ENCODE measurements around the gene CHSY1. TPM values are rescaled to one million over a fixed set of nuclear protein-coding genes. Genes with fewer than 3 reads are reported as not detected.
"Not testable (repeated sequence)": the region's sequence is repeated elsewhere in the genome, so short reads cannot be mapped to it uniquely, and the experiment has no call there.

The CHSY1 gene
- total RNA-seq, 1 donor from 2014 or later = 20.4 TPM

DNA sequence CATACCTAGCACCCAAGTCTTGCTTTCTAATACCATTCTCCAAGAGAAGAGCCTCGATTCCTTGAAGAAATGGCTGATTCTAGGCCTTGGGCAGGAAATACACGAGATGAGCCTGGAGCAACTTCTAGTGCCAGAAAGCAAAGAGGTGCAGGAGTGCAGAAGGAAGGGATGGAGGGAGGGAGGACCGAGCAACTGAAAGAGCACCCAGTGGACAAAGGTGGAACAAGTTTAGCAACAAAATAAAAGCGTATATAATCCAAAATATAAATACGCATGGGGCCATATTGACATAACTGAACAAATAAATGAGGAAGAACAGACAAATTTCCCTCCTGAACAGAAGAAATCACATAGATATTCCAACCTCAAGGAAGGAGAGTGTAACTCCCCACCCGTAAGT, 34.4 kb downstream of the CHSY1 start:
- Mint-ChIP-seq H3K4me3 (no peak overlapping the region), H3K27me3 (no peaks in the 10 kb centered on the region), H3K9me3 (no peaks in the 10 kb centered on the region), H3K36me3 (ENCODE audit: low read depth) (peaks cover 33% of the 10 kb centered on the region), H3K4me1 (peaks cover 19% of the 10 kb centered on the region), H3K27ac (no peak overlapping the region)
- ATAC-seq (ENCODE audit: low read depth) (no peak), DNase-seq (no peak)
- CTCF ChIA-PET = no interaction called here
- TF ChIP-seq, protein P1, sequence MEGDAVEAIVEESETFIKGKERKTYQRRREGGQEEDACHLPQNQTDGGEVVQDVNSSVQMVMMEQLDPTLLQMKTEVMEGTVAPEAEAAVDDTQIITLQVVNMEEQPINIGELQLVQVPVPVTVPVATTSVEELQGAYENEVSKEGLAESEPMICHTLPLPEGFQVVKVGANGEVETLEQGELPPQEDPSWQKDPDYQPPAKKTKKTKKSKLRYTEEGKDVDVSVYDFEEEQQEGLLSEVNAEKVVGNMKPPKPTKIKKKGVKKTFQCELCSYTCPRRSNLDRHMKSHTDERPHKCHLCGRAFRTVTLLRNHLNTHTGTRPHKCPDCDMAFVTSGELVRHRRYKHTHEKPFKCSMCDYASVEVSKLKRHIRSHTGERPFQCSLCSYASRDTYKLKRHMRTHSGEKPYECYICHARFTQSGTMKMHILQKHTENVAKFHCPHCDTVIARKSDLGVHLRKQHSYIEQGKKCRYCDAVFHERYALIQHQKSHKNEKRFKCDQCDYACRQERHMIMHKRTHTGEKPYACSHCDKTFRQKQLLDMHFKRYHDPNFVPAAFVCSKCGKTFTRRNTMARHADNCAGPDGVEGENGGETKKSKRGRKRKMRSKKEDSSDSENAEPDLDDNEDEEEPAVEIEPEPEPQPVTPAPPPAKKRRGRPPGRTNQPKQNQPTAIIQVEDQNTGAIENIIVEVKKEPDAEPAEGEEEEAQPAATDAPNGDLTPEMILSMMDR (IDR thresholded peaks at IDR 0.05) = no peak
- POLR2A ChIA-PET = no interaction called here
- intact Hi-C loops (cut with micrococcal nuclease) = no loop called here

DNA sequence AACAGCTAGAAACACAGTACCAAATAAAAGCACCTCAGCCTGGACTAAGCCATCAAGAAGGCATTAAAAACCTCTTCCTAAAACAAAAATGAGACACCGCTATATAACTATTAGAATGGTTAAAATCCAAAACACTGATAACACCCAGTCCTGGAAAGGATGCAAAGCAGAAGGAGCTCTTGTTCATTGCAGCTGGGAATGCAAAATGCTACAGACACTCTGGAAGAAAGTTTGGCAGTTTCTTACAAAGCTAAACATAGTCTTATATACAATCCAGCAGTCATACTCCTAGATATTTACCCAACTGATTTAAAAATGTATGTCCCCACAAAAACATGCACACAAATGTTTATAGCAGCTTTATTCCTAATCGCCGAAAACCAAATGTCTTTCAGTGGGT, 35.7 kb downstream of the CHSY1 start:
- Mint-ChIP-seq H3K27me3 (no peaks in the 10 kb centered on the region), H3K27ac (no peak overlapping the region), H3K9me3 (no peaks in the 10 kb centered on the region), H3K4me1 (peaks cover 26% of the 10 kb centered on the region), H3K36me3 (ENCODE audit: low read depth) (peaks cover 33% of the 10 kb centered on the region), H3K4me3 (no peak overlapping the region)
- DNase-seq = no peak
- intact Hi-C loops (cut with micrococcal nuclease) = no loop called here
- CTCF ChIA-PET = interaction anchor here (0.9 kb wide), 1 partner anchor 11 kb away, joined by 3 read pairs; no protein-coding TSS in a partner anchor
- ATAC-seq (ENCODE audit: low read depth) = no peak
- TF ChIP-seq, protein P1 (IDR thresholded peaks at IDR 0.05) = no peak
- POLR2A ChIA-PET = no interaction called here

DNA sequence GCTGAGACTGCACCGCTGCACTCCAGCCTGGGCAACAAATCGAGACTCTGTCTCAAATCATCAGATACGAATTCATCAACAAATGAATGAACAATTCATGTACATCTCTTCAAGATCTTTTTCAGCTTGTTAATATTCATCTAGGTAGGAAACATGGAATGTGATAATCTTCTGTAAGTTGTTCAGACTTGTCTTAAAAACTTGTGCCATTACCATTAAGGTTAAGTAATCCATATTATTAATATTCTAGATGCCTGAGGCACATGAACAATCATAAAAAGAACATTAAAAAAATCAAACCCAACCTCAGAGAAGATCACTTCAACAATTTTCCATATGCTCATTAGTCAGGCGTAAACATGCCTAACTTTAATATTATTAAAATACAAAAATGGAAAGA, 36.2 kb downstream of the CHSY1 start:
- TF ChIP-seq, protein P1 (IDR thresholded peaks at IDR 0.05) = no peak
- ChIA-PET POLR2A (no interaction called here), CTCF (no interaction called here)
- no peaks in the 10 kb centered on the region for H3K27me3 Mint-ChIP-seq
- intact Hi-C loops (cut with micrococcal nuclease) = no loop called here
- no peak for DNase-seq
- H3K4me3 Mint-ChIP-seq = no peak overlapping the region
- peaks cover 29% of the 10 kb centered on the region for H3K4me1 Mint-ChIP-seq
- peaks cover 31% of the 10 kb centered on the region for H3K36me3 Mint-ChIP-seq (ENCODE audit: low read depth)
- H3K27ac Mint-ChIP-seq = no peak overlapping the region
- no peaks in the 10 kb centered on the region for H3K9me3 Mint-ChIP-seq
- no peak for ATAC-seq (ENCODE audit: low read depth)

DNA sequence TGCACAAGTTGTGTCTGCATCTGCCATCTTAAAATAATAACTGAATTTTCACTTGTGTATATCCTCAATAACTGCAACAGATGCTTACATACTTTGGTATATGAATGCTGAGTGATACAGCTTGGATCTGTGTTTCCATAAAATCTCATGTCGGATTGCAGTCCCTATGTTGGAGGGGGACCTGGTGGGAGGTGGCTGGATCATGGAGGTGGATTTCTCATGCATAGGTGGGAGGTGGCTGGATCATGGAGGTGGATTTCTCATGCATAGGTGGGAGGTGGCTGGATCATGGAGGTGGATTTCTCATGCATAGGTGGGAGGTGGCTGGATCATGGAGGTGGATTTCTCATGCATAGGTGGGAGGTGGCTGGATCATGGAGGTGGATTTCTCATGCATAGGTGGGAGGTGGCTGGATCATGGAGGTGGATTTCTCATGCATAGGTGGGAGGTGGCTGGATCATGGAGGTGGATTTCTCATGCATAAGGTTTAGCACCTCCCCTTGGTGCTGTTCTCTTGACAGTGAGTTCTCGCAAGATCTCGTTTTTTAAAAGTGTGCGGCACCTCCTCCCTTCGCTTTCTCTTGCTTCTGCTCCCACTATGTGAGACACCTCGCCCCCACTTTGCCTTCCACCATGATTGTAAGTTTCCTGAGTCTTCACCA, 37.3 kb downstream of the CHSY1 start:
- H3K27ac Mint-ChIP-seq; ATAC-seq (ENCODE audit: low read depth); DNase-seq; H3K4me3 Mint-ChIP-seq; CTCF ChIA-PET; H3K9me3 Mint-ChIP-seq; H3K27me3 Mint-ChIP-seq; intact Hi-C loops (cut with micrococcal nuclease); POLR2A ChIA-PET: not testable (repeated sequence)
- Mint-ChIP-seq H3K36me3 (ENCODE audit: low read depth) (peaks cover 28% of the 10 kb centered on the region), H3K4me1 (peaks cover 37% of the 10 kb centered on the region)

DNA sequence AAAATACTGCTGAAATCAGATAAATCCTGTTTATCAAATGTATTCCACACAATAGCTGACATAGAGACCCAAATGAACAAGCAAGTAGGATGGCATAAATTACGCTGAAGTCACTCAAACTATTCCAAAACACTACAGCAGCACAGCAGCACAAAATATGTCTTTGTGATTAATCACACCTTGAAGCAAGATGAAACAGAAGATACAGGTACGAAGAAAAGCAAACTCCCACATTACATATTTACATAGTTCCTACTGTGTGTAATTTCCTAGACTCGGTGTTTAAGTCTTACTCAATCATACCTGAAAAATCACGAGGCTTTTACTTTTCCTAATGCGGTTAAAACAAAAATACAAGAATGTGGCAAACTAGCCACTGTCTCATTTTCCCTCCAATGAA, 38.3 kb downstream of the CHSY1 start:
- Mint-ChIP-seq H3K36me3 (ENCODE audit: low read depth) (peaks cover 23% of the 10 kb centered on the region), H3K27me3 (no peaks in the 10 kb centered on the region), H3K4me3 (no peak overlapping the region), H3K4me1 (peaks cover 40% of the 10 kb centered on the region), H3K9me3 (no peaks in the 10 kb centered on the region), H3K27ac (no peak overlapping the region)
- no peak for DNase-seq
- ChIA-PET CTCF (interaction anchor here (0.7 kb wide), 1 partner anchor 295 kb away, joined by 3 read pairs; no protein-coding TSS in a partner anchor), POLR2A (no interaction called here)
- ATAC-seq (ENCODE audit: low read depth) = no peak
- TF ChIP-seq, protein P1 (IDR thresholded peaks at IDR 0.05) = no peak
- intact Hi-C loops (cut with micrococcal nuclease) = no loop called here

DNA sequence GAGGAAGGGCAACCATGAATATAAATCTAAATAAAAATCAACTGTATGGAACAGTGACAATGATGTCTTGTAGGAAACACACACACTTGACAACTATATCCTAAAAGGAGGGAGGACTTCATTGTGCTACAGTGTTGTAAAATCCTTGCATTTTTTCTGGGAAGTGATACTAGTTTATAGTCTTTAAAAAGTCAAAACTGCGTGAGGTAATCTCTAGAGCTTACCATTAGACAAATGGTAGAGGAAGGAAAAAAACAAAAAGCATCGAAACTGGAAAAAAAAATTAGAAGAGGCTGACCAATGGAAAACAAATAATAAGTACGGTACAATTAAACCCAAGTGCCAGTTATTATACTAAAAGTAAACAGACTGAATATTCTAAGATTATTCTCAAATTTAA, 38.7 kb downstream of the CHSY1 start:
- DNase-seq (no peak), ATAC-seq (ENCODE audit: low read depth) (no peak)
- H3K9me3 Mint-ChIP-seq = no peaks in the 10 kb centered on the region
- no peaks in the 10 kb centered on the region for H3K27me3 Mint-ChIP-seq
- TF ChIP-seq, protein P1 (IDR thresholded peaks at IDR 0.05) = no peak
- H3K4me3 Mint-ChIP-seq = no peak overlapping the region
- H3K27ac Mint-ChIP-seq = no peak overlapping the region
- POLR2A ChIA-PET = no interaction called here
- H3K36me3 Mint-ChIP-seq (ENCODE audit: low read depth) = peaks cover 23% of the 10 kb centered on the region
- peaks cover 40% of the 10 kb centered on the region for H3K4me1 Mint-ChIP-seq
- CTCF ChIA-PET = interaction anchor here (0.7 kb wide), 1 partner anchor 295 kb away, joined by 3 read pairs; no protein-coding TSS in a partner anchor
- intact Hi-C loops (cut with micrococcal nuclease) = no loop called here
